PC-9 (cell line): Measurements from ENCODE around the gene NADK. TPM values are rescaled to one million over a fixed set of nuclear protein-coding genes. Genes with fewer than 3 reads are reported as not detected.

Experiments
- BruUV-seq: library from RNA; stranded (reverse); fragments of 400-500 nt; replicated peaks from 2 replicates; lab custom pipeline; 2021; lab: Mats Ljungman, UMichigan
- CTCF ChIA-PET: fragments of 300-600 bp; sonication (Branson Sonifier 250); formaldehyde crosslinking; loops from one replicate; lab custom pipeline; 2022; ENCODE audit warnings: antibody characterized with exemption; lab: Charles Lee
- POLR2A ChIA-PET: fragments of 300-600 bp; sonication (Branson Sonifier 250); formaldehyde crosslinking; loops from one replicate; lab custom pipeline; 2022; ENCODE audit warnings: antibody characterized with exemption; ENCODE audit not compliant: unreplicated experiment; lab: Charles Lee
- DNase-seq, 2 experiments: peaks; one replicate each; pipeline versions ENCODE4 v3.0.0 to v3.0.0-alpha.2; 2015 to 2022; ENCODE audit warnings: mixed read lengths in 1 of 2
- H2AFZ ChIP-seq: fragments of 200-600 bp; sonication (generic); 2 replicates; pipeline ENCODE4 v1.8.1; 2017; ENCODE audit warnings: antibody characterized with exemption
- H3F3A ChIP-seq: fragments of 200-600 bp; sonication (generic); 2 replicates; pipeline ENCODE4 v1.8.1; 2017; ENCODE audit warnings: antibody characterized with exemption, mild to moderate bottlenecking, low read depth; ENCODE audit not compliant: insufficient read depth
- H3K27ac ChIP-seq: fragments of 200-600 bp; sonication (generic); 2 replicates; pipeline ENCODE4 v1.6.1; 2016; ENCODE audit warnings: mixed run types
- H3K27me3 ChIP-seq: fragments of 200-600 bp; sonication (generic); 2 replicates; pipeline ENCODE4 v1.6.1; 2016; ENCODE audit warnings: low read depth, mixed run types; ENCODE audit not compliant: insufficient read depth
- H3K36me3 ChIP-seq: fragments of 200-600 bp; sonication (generic); 2 replicates; pipeline ENCODE4 v1.6.1; 2016; ENCODE audit warnings: low read depth, mixed run types
- H3K4me1 ChIP-seq: fragments of 200-600 bp; sonication (generic); replicated peaks from 2 replicates; pipeline ENCODE4 v1.6.1; 2016; ENCODE audit warnings: mixed run types; ENCODE audit not compliant: insufficient read depth
- H3K4me2 ChIP-seq: fragments of 200-600 bp; sonication (generic); 2 replicates; pipeline ENCODE4 v1.6.1; 2017; ENCODE audit warnings: mixed run types
- H3K4me3 ChIP-seq: fragments of 200-600 bp; sonication (generic); 2 replicates; pipeline ENCODE4 v1.6.1; 2016; ENCODE audit warnings: mixed run types
- H3K79me2 ChIP-seq: fragments of 200-600 bp; sonication (generic); 2 replicates; pipeline ENCODE4 v1.6.1; 2017; ENCODE audit warnings: low read depth, mixed run types
- H3K9me2 ChIP-seq: fragments of 200-600 bp; sonication (generic); 2 replicates; pipeline ENCODE4 v1.8.1; 2017; ENCODE audit warnings: mild to moderate bottlenecking; ENCODE audit not compliant: insufficient read depth
- H3K9me3 ChIP-seq: fragments of 200-600 bp; sonication (generic); 2 replicates; pipeline ENCODE4 v1.8.1; 2016; ENCODE audit warnings: low read depth; ENCODE audit not compliant: insufficient read depth
- H4K20me1 ChIP-seq: fragments of 200-600 bp; sonication (generic); 2 replicates; pipeline ENCODE4 v1.8.1; 2017; ENCODE audit not compliant: insufficient read depth
- CTCF ChIP-seq: fragments of 200-600 bp; sonication (generic); conservative IDR thresholded peaks from 2 replicates; pipeline ENCODE4 v1.6.1; 2017; ENCODE audit warnings: mixed run types, antibody characterized with exemption, mild to moderate bottlenecking, moderate library complexity
- EZH2 ChIP-seq: fragments of 200-600 bp; sonication (generic); IDR thresholded peaks from 2 replicates; pipeline ENCODE4 v1.8.0; 2017; ENCODE audit warnings: antibody characterized with exemption, low read depth
- intact Hi-C: fragments of 100-400 bp; cut with micrococcal nuclease; formaldehyde crosslinking; loops from one replicate; pipeline ENCODE4 v1.10.0; 2022; ENCODE audit not compliant: unreplicated experiment
- total RNA-seq: library from RNA; stranded (reverse); gene quantifications from 2 replicates; pipeline ENCODE4 v1.2.3, GENCODE V29; 2021

The NADK gene
- total RNA-seq, 1 experiment from 2014 or later, result 105 TPM

DNA sequence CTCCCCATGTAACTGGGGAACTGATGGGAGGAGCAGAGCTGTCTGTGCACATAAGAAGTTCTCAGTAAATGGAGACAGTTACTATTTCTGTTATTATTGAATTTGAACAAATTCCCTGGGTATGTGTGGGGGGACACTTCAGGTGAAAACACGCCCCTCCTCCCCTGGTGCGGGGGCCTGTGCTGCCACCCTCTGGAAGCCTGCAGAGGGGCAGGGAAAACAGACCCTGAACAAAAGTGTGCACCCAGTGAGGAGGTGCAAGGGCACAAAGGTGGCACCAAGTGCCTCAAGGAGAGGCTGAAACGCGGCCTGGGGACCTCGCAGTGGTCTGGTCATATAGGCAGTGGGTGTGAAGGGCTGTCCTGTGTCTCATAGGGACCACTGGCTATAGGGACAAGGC lies 18.2 kb upstream of the NADK start:
- peaks cover 6% of the 10 kb centered on the region; the same call in 1 of the 2 replicates for H3K36me3 ChIP-seq
- H3K79me2 ChIP-seq, result peaks cover 8% of the 10 kb centered on the region; the same call in 1 of the 2 replicates
- no peak overlapping the region for H3K4me2 ChIP-seq
- H3K4me3 ChIP-seq, result no peak overlapping the region
- peaks cover 12% of the 10 kb centered on the region for H3F3A ChIP-seq
- intact Hi-C loops, result no loop called here
- peaks cover 18% of the 10 kb centered on the region; the same call in 1 of the 2 replicates for H4K20me1 ChIP-seq
- ChIA-PET POLR2A (interaction anchor here (0.5 kb wide), 1 partner anchor 432 kb away, joined by 3 read pairs; the partner anchor contains the start of gene SKI), CTCF (no interaction called here)
- H3K9me2 ChIP-seq, result no peaks in the 10 kb centered on the region
- H3K27ac ChIP-seq, result no peak overlapping the region
- BruUV-seq, result no TSS peak
- no peak overlapping the region for H2AFZ ChIP-seq
- no peak for DNase-seq
- no peaks in the 10 kb centered on the region for H3K9me3 ChIP-seq
- no peaks in the 10 kb centered on the region for H3K4me1 ChIP-seq
- H3K27me3 ChIP-seq, result no peaks in the 10 kb centered on the region
- TF ChIP-seq CTCF (peak; percentile 50), EZH2 (no peak)

GRCh38 chr1:1794999-1795398 lies 16.7 kb upstream of the NADK start:
- Histone ChIP-seq H3K9me3 (no peaks in the 10 kb centered on the region), H3K36me3 (peaks cover 2% of the 10 kb centered on the region; the same call in 1 of the 2 replicates), H3K27ac (no peak overlapping the region), H2AFZ (no peak overlapping the region), H3K4me3 (no peak overlapping the region), H3F3A (peaks cover 9% of the 10 kb centered on the region), H3K4me2 (no peak overlapping the region), H3K79me2 (0 out of 2 replicates have a peak, but pooled peaks cover under 1% of the 10 kb centered on the region), H3K4me1 (no peaks in the 10 kb centered on the region), H4K20me1 (peaks cover 15% of the 10 kb centered on the region; the same call in 1 of the 2 replicates), H3K9me2 (no peaks in the 10 kb centered on the region), H3K27me3 (no peaks in the 10 kb centered on the region)
- no peak for TF ChIP-seq EZH2
- TF ChIP-seq CTCF, result no peak
- ChIA-PET CTCF (no interaction called here), POLR2A (no interaction called here)
- intact Hi-C loops, result no loop called here
- no TSS peak for BruUV-seq
- DNase-seq, result no peak

- ChIA-PET POLR2A (no interaction called here), CTCF (no interaction called here)
- BruUV-seq, result no TSS peak
- Histone ChIP-seq H3K27me3 (no peaks in the 10 kb centered on the region), H2AFZ (no peak overlapping the region), H3K27ac (no peak overlapping the region), H3K4me2 (no peak overlapping the region), H4K20me1 (peaks cover 20% of the 10 kb centered on the region; the same call in 1 of the 2 replicates), H3K4me1 (no peaks in the 10 kb centered on the region), H3F3A (peaks cover 6% of the 10 kb centered on the region), H3K9me2 (no peaks in the 10 kb centered on the region), H3K36me3 (0 out of 2 replicates have a peak, but pooled peaks cover 5% of the 10 kb centered on the region), H3K4me3 (no peak overlapping the region), H3K79me2 (no peaks in the 10 kb centered on the region), H3K9me3 (no peaks in the 10 kb centered on the region)
- DNase-seq, result no peak
- TF ChIP-seq EZH2 (no peak), CTCF (no peak)
- intact Hi-C loops, result no loop called here
Measured at GRCh38 chr1:1793481-1794244, 15.4 kb upstream of the NADK start.
